HG02759 (cell line): ENCODE data around the gene CRIP1.

Source experiments
- ATAC-seq: cut with Tn5 transposase; IDR thresholded peaks from one replicate; pipeline ENCODE4 v1.9.1; 2021; ENCODE audit warnings: mild to moderate bottlenecking, moderate library complexity; ENCODE audit not compliant: unreplicated experiment

CRIP1 gene

DNA sequence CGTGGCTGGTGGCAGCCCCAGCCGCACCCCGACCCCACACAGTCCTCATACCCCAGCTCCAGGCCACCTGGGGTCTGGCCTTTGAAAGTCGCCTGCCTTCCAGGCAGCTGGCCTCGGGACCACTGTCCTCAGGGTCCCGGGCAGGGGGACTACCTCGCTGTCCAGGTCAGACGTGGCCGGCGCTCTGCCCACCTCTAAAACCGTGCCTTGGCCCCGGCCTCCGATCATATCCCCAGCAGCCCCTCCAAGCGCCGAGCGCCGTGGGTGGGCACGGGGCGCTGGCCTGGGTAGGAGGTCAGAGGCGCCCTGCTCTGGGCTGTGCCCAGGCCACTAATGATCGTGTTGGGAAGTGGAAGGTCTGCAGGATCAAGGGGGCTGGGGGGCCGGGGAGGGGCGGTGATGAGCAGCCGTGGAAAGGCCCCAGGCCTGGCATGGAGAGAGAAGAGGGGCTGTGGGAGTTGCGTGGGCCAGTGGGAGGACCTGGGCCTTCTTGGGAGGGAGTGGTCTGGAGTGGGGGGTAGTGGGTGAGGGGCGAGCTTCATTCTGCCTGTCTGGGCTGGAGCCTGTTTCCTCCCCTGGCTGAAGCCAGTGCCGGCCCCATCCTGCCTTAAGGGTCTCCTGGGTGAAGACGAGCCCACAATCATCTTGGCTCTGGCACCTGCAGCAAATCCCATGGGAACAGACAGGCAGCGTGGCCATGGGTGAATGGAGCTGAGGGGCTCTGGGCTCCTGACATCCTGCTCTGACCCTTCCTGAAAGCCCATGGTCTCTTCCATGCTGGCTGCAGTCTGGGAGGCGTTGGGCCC is 44.6 kb downstream of the CRIP1 start:
- no peak for ATAC-seq

DNA sequence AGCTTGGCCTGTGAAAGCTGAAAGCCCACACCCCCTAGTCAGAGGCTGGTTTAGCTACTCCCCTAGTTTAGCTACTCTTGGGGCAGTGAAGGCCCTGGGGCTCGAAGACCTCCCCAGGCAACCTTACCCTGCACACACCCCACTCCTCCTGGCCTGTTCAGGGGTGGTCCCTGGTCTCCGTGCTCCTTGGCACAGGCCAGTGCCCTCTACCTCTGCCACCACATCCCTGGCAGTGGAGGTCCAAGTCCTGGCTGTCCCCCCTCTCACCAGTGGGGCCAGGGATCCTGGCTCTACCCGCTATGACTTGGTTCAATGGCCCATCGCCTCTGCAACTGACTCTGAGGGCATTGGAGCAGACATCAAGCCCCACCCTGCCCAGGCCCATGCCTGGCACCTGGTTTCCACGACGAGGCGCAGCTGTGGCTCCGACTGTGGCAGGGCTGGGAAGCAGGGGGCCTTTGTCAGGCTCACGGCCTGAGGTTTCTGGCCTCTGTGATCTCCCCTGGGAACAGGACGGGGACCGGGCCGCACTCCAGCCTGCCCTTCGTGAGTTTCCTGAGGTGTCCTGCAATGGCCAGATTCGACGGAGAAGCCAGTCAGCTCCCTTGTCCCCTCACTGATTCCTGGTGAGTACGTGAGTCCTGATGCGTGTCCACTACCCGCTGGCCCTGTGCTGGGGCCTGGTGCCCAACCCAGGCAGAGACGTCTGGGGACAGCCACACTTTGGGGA is 45.4 kb downstream of the CRIP1 start:
- no peak for ATAC-seq

- no peak for ATAC-seq
Measured at GRCh38 chr14:105532735-105533141, 46.1 kb downstream of the CRIP1 start.

GRCh38 chr14:105533391-105533790 is 46.7 kb downstream of the CRIP1 start:
- no peak for ATAC-seq

GRCh38 chr14:105533811-105534498 is 47.3 kb downstream of the CRIP1 start:
- no peak for ATAC-seq

DNA sequence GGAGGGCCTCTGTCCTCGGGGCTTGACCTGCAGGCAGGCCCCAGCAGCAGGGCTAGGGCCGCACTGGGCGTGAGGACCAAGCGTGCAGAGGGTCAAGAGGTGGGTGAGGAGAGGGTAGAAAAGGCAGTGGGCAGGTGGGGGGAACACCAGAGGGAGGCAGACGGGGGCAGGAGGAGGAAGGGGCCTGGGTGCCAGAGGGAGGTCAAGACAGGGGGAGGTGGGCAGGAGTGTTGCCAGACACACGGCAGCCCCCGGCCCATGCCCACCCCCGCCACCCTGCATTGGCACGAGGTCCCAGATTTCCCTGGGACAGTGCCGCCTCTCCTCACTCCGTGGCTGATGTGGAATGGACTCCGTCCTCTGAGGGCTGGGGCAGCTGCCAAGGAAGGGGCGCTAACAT is 47.9 kb downstream of the CRIP1 start:
- ATAC-seq = no peak

DNA sequence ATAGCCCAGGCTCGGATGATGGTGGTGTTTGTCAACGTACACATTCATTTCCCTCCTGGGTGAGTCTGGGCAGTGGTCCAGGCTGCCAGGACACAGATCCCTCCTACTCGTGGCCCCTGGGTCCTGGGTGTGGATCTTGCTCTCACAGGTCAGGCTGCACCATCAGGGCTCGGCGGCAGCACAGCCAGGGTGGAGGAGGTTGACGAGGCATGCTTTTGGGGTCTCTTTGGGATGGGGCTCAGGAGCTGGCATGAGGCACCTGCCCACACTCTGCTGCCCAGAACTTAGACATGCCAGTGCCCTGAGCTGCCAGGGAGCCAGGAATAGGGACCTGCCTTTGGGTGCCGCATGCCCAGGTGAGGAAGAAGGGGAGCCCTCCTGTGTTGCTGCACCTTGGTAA is 49.4 kb downstream of the CRIP1 start:
- ATAC-seq = no peak

DNA sequence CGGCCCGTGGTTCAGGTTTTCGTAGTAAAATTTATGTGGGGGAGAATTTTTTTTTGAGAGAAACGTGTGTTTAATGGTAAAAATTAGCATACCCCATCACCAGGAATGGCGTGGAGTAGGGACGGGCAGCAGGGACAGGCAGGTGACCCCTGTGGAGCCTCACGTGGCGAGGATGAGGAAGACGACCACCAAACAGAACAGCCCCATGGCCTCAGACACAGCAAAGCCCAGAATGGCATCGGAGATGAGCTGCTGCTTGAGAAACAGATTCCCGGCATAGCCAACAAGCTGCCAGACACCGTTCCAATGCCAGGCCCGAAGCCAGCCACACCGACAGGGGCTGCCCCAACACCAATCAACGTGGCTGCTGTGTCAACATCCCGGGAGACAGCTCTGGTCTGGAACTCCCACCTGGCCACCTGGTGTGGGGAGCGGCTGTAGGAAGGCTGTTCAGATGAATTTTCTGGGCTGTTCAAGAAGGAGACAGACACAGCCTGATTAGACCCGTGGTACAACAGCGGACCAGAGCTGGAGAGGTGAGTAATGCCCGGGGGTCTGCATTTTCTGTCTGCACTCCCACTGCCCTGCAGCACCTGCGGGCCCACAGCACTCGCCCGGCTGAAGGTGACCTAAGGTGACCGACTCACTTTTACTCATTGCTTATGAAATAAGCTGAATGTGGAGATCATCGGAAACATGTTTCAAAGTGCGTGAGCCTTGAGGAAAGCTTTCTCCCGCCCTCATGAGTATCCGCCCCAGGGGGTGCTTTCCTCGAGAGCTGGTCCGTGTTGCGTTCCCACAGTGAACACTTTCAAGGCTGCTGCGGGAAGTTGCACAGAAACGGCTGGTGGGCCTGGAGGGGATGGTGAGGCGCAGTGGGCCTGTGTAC is 50.2 kb downstream of the CRIP1 start:
- no peak for ATAC-seq

- no peak for ATAC-seq
Measured at GRCh38 chr14:105537580-105538474, 51.1 kb downstream of the CRIP1 start.
